HG03280 (cell line): ENCODE data around the gene OR56B4.
"Not testable (repeated sequence)": the region's sequence is repeated elsewhere in the genome, so short reads cannot be mapped to it uniquely, and the experiment has no call there.

Source experiments
- ATAC-seq: cut with Tn5 transposase; IDR thresholded peaks from one replicate; pipeline ENCODE4 v1.9.1; 2021; ENCODE audit warnings: mild to moderate bottlenecking, moderate library complexity; ENCODE audit not compliant: unreplicated experiment

The OR56B4 gene

DNA sequence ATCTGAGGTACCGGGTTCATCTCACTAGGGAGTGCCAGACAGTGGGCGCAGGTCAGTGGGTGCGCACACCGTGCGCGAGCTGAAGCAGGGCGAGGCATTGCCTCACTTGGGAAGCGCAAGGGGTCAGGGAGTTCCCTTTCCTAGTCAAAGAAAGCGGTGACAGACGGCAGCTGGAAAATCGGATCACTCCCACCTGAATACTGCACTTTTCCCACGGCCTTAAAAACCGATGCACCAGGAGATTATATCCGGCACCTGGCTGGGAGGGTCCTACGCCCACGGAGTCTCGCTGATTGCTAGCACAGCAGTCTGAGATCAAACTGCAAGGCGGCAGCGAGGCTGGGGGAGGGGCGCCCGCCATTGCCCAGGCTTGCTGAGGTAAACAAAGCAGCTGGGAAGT is 36.3 kb downstream of the OR56B4 start:
- not testable (repeated sequence) for ATAC-seq

DNA sequence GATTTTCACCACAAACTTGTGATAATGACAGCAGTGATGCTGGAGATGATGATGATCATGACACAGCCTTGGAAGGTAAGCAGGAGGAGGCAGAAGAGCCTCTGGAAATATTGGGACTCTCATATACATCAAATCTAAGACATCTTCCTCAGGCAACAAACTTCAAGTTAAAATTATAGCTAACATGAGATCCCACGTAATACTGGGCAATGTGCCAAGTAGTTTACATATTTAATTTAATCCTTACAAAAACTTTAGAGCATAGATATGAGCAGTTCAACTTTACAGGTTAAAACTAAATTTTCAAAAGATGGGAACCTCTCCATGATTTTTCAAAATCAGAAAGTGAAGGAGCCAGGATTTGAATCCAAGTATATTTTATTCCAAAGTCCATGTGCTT is 43.6 kb downstream of the OR56B4 start:
- ATAC-seq = no peak

GRCh38 chr11:6152126-6152525 is 44.6 kb downstream of the OR56B4 start:
- ATAC-seq = no peak

GRCh38 chr11:6156628-6157359 is 49.3 kb downstream of the OR56B4 start:
- ATAC-seq = no peak
